Mucosa of descending colon (tissue), 3 donors: Measurements from ENCODE around the gene RIC8B. TPM values are rescaled to one million over a fixed set of nuclear protein-coding genes. Genes with fewer than 3 reads are reported as not detected.

Experiments
- ATAC-seq: fragments of 200-7000 bp; cut with Tn5 transposase; one replicate; pipeline ENCODE4 v1.9.1; 2020; ENCODE audit warnings: mild to moderate bottlenecking, moderate library complexity
- DNase-seq, 3 donors: peaks; one replicate each; pipeline ENCODE4 v3.0.0-alpha.2; 2020
- H3K36me3 ChIP-seq: fragments of 200-600 bp; one replicate; pipeline ENCODE4 v1.8.0; 2021; ENCODE audit warnings: low read depth, mild to moderate bottlenecking
- H3K4me1 ChIP-seq: fragments of 200-600 bp; one replicate; pipeline ENCODE4 v1.8.0; 2021; ENCODE audit warnings: low read depth, mild to moderate bottlenecking
- H3K4me3 ChIP-seq: fragments of 200-600 bp; one replicate; pipeline ENCODE4 v1.8.0; 2021; ENCODE audit warnings: mild to moderate bottlenecking
- H3K9me3 ChIP-seq: fragments of 200-600 bp; one replicate; pipeline ENCODE4 v1.8.0; 2021; ENCODE audit warnings: mild to moderate bottlenecking
- intact Hi-C, 2 donors: fragments of 100-400 bp; cut with DNase I in 1 of 2; cut with micrococcal nuclease in 1 of 2; formaldehyde crosslinking; loops; one replicate each; pipeline versions ENCODE4 v1.11.0 to v1.11.1; 2022; cut with DNase I, micrococcal nuclease
- total RNA-seq, 3 donors: library from RNA; stranded (reverse); fragmentation: NEBNext Ultra II Directional in 2 of 3; extraction: Animal tissue kit (Norgen Biotek cat#: 25700) in 2 of 3; gene quantifications; one replicate each; pipeline versions ENCODE4 v1.2.1 to v1.2.4, GENCODE V29; 2021 to 2023
- TF ChIP-seq, protein P1 (sequence below): fragments of 200-600 bp; IDR thresholded peaks from one replicate; pipeline ENCODE4 v1.8.0; 2022; ENCODE audit warnings: antibody characterized with exemption, mild to moderate bottlenecking
- donor health status: DM: no; HTN: no; CAD: no; lungs with moderate emphysema.
- donor health status: DM: no; HTN: no; CAD: no.
- donor health status: DM: no; HTN: yes; CAD: no.

RIC8B gene
- total RNA-seq, 3 donors from 2014 or later, result 13.3 to 25.3 (median 15.2) TPM

DNA sequence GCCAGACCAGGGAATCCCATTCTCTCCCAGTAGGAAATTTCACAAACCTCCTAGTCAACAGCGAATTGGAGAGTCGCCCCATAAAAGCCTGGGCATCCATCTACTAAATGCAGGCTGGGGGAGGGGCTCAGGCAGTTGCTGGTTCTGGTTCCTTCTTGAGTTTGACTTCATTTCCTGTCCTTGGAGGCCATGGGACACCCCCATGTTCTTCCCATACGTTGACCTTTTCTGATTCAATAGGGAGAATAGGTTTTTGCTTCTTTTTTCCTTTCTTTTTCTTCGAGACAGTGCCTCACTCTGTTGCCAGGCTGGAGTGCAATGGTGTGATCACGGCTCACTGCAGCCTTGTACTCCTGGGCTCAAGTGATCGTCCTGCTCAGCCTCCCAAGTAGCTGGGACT lies 137.1 kb downstream of the RIC8B start:
- intact Hi-C loops, result no loop called here
- Histone ChIP-seq H3K36me3 (no peaks in the 10 kb centered on the region), H3K4me3 (no peak overlapping the region), H3K9me3 (no peaks in the 10 kb centered on the region), H3K4me1 (no peaks in the 10 kb centered on the region)
- TF ChIP-seq, protein P1, sequence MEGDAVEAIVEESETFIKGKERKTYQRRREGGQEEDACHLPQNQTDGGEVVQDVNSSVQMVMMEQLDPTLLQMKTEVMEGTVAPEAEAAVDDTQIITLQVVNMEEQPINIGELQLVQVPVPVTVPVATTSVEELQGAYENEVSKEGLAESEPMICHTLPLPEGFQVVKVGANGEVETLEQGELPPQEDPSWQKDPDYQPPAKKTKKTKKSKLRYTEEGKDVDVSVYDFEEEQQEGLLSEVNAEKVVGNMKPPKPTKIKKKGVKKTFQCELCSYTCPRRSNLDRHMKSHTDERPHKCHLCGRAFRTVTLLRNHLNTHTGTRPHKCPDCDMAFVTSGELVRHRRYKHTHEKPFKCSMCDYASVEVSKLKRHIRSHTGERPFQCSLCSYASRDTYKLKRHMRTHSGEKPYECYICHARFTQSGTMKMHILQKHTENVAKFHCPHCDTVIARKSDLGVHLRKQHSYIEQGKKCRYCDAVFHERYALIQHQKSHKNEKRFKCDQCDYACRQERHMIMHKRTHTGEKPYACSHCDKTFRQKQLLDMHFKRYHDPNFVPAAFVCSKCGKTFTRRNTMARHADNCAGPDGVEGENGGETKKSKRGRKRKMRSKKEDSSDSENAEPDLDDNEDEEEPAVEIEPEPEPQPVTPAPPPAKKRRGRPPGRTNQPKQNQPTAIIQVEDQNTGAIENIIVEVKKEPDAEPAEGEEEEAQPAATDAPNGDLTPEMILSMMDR, result no peak
- DNase-seq (no peak), ATAC-seq (no peak)

DNA sequence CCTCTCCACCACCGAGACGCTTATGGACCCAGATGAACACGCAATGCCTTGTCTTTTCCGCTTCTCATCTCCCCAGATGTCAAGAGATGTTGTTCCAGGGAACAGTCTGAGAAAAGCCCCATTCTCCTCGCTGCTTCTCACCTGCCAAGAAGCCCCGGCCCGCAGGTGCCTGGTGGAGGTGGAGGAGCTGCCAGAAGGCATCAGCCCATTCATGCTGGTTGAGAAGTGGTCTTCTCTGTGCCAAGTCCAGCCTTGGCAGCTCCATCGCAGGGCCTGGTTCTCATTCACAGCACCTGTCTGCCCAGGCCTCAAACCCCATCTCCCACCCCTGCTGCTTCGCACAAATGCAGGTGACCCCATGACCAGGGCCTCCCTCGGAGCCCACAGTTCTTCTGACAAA lies 139.0 kb downstream of the RIC8B start:
- intact Hi-C loops, result no loop called here
- Histone ChIP-seq H3K36me3 (no peaks in the 10 kb centered on the region), H3K4me3 (no peak overlapping the region), H3K9me3 (no peaks in the 10 kb centered on the region), H3K4me1 (no peaks in the 10 kb centered on the region)
- no peak for DNase-seq
- TF ChIP-seq, protein P1, result no peak
- no peak for ATAC-seq

DNA sequence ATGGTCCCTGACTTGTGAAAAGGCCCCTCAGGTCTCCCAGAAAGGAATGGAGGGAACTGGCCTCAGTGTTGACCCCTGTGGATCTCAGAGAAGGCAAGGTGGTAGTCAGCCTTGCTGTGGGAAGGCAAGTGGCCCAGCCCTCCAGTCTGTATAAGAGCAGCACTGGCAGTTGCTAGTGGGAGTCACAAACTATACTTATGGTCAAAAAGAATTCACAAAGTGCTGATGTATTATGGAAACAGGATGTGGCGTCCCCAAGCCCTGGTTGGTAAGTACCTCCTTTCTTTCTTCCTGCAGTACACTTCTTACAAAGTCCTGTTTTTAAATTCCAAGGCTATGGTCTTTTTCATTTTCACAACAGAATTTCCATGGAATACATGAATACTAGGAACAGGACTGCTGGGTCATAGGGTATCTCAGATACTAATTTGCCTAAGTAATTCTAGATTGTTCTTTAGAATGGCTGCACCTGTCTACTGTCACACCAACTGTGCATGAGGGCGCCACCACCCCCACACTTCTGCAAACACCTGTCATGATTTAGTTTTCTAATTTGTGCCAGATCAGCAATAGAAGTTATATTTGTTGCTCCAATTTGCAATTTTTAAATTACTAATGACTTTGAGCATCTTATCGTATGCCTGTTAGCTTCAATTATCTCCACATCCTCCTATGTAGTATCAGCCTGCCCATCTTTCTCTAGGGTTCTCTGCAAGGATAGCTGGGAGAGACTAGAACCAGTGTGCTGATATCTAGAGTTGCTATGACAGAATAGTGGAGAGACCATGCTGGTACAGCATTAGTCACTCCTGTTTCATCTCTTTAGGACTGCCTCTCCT lies 140.5 kb downstream of the RIC8B start:
- no peaks in the 10 kb centered on the region for H3K9me3 ChIP-seq
- intact Hi-C loops, result loop anchor here in 1 of 2 donors (5.0 kb wide), 1 partner anchor 528 kb away; no protein-coding TSS in a partner anchor
- no peak for DNase-seq
- peak; percentile 31 for ATAC-seq
- H3K4me1 ChIP-seq, result no peaks in the 10 kb centered on the region
- TF ChIP-seq, protein P1, result no peak
- H3K4me3 ChIP-seq, result no peak overlapping the region
- no peaks in the 10 kb centered on the region for H3K36me3 ChIP-seq

DNA sequence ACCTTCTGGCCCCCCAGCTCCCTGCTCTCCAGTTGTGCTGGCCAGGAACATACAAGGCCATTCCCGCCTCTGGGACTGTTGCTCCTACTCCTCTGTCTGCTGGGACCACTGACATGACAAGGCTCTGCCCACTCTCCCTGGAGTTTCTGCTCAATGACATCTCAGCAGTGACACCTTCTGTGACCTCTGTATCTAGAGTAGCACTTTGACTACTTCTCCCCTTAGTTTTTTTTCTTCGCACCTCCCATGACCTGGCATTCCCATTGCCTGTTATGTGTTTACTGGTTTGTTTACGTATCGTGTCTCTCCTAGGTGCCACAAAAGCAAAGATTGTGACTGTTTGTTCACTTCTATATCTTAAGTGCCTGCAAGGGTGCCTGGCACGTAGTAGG lies 141.1 kb downstream of the RIC8B start:
- Histone ChIP-seq H3K4me3 (no peak overlapping the region), H3K36me3 (no peaks in the 10 kb centered on the region), H3K4me1 (no peaks in the 10 kb centered on the region), H3K9me3 (no peaks in the 10 kb centered on the region)
- no peak for ATAC-seq
- TF ChIP-seq, protein P1, result no peak
- DNase-seq, result no peak
- intact Hi-C loops, result loop anchor here in 1 of 2 donors (5.0 kb wide), 1 partner anchor 528 kb away; no protein-coding TSS in a partner anchor

DNA sequence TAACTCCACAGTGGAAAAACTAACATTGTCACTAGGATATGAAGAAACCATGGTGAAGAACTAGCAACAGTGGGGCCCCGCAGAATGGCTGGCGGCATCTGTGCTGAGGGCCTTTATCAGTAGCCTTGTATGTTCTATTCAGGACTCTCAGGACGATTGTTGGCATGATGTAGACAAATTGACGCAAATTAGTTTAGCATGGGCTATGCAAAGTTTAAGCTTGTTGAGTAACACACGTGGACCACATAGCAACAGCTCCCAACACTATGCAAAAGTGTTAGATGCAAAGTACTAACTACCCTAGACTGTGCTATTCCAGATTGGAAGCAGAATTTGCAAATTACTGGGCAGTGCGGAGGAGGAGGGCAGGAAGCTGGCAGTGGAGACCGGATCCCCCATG lies 143.0 kb downstream of the RIC8B start:
- DNase-seq (no peak), ATAC-seq (no peak)
- no peaks in the 10 kb centered on the region for H3K4me1 ChIP-seq
- intact Hi-C loops, result loop anchor here in 1 of 2 donors (5.0 kb wide), 1 partner anchor 530 kb away; no protein-coding TSS in a partner anchor
- H3K36me3 ChIP-seq, result no peaks in the 10 kb centered on the region
- H3K9me3 ChIP-seq, result no peaks in the 10 kb centered on the region
- H3K4me3 ChIP-seq, result no peak overlapping the region
- TF ChIP-seq, protein P1, result no peak
